Left lung (tissue), 10 donors: Measurements from ENCODE around the gene TWIST2. TPM values are rescaled to one million over a fixed set of nuclear protein-coding genes. Genes with fewer than 3 reads are reported as not detected.

Source experiments
- ATAC-seq: fragments of 200-7000 bp; cut with Tn5 transposase; one replicate; pipeline ENCODE4 v1.9.1; 2020; ENCODE audit warnings: moderate library complexity
- DNase-seq, 4 donors: peaks; one replicate each; pipeline ENCODE4 v3.0.0-alpha.2; 2013 to 2020
- H3K27ac ChIP-seq, 2 donors: fragments of 200-600 bp; sonication (generic) in 1 of 2; one replicate each; pipeline versions ENCODE4 v1.5.0 to v1.8.0; 2020 to 2021
- H3K27me3 ChIP-seq, 2 donors: fragments of 200-600 bp; sonication (generic) in 1 of 2; one replicate each; pipeline versions ENCODE4 v1.5.0 to v1.8.0; 2020 to 2021
- H3K36me3 ChIP-seq, 2 donors: fragments of 200-600 bp; sonication (generic) in 1 of 2; one replicate each; pipeline versions ENCODE4 v1.5.0 to v1.8.0; 2020 to 2021
- H3K4me1 ChIP-seq, 2 donors: fragments of 200-600 bp; one replicate each; pipeline ENCODE4 v1.8.0; 2021
- H3K4me3 ChIP-seq, 2 donors: fragments of 200-600 bp; sonication (generic) in 1 of 2; one replicate each; pipeline versions ENCODE4 v1.5.0 to v1.8.0; 2020 to 2021; ENCODE audit warnings: mild to moderate bottlenecking in 1 of 2
- H3K9me3 ChIP-seq, 2 donors: fragments of 200-600 bp; sonication (generic) in 1 of 2; one replicate each; pipeline versions ENCODE4 v1.5.0 to v1.8.0; 2020 to 2021
- CTCF ChIP-seq, 2 donors: fragments of 200-600 bp; sonication (generic) in 1 of 2; IDR thresholded peaks; one replicate each; pipeline versions ENCODE4 v1.5.0 to v1.8.0; 2021; ENCODE audit warnings: antibody characterized with exemption in 2 of 2
- intact Hi-C, 2 donors: fragments of 100-400 bp; cut with DNase I; formaldehyde crosslinking; loops; one replicate each; pipeline versions ENCODE4 v1.11.2 to v1.14.2; 2022
- polyA plus RNA-seq, 6 donors: library from polyadenylated mRNA; unstranded; fragments of 120-200 nt; gene quantifications; one replicate each; pipeline ENCODE4 v1.2.1, GENCODE V29; 2013; ENCODE audit not compliant: insufficient read length in 6 of 6
- total RNA-seq, 2 donors: library from RNA; stranded (reverse); fragmentation: NEBNext Ultra II Directional; extraction: Animal tissue kit (Norgen Biotek cat#: 25700); gene quantifications; one replicate each; pipeline ENCODE4 v1.2.1, GENCODE V29; 2021
- donor health status: DM: no; HTN: yes; CAD: no.
- donor health status: DM: no; HTN: no; CAD: no.

Gene TWIST2
- total and polyA plus RNA-seq, 8 donors = 4.0 to 12.8 (median 5.3) TPM

DNA sequence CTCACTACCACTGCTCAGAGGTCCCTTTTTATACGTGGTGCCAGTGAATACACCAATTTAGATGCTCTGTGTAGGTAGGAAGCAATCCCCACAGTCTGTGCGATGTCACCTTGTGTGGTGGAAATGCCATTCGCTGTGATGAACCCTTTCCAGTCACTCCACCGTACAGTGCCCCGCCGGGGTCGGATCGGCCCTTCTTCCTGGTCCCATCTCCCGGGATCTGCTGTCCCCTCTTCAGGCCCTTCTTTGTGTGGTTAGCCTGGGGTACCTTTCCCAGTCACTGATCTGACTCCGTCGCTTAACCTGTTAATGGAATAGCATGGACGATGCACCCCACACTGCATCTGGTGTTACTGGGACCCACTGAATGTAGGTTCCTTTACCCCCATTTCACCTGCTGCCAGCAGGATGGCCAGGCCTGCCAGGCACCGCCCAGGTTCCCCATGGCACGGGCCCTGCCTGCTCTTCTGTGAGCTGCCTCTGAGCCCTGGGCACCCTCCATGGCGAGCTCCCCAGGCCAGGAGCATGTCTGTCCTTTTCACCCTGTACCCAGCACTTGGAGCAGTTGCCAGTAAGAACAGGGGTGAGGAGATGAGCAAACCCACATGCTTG lies 18.0 kb downstream of the TWIST2 start:
- no peak for TF ChIP-seq CTCF (IDR thresholded peaks at IDR 0.05)
- H3K4me1 ChIP-seq = peaks cover 20 to 35% of the 10 kb centered on the region in 2 donors
- H3K27ac ChIP-seq = no peak overlapping the region

GRCh38 chr2:238866656-238867277 lies 18.9 kb downstream of the TWIST2 start:
- H3K9me3 ChIP-seq = no peaks in the 10 kb centered on the region
- no peaks in the 10 kb centered on the region for H3K36me3 ChIP-seq
- no peak for ATAC-seq
- intact Hi-C loops = no loop called here
- peaks cover 20 to 35% of the 10 kb centered on the region in 2 donors for H3K4me1 ChIP-seq
- H3K27me3 ChIP-seq = peaks cover 0 to 13% of the 10 kb centered on the region in 2 donors
- no peak overlapping the region for H3K4me3 ChIP-seq
- no peak for TF ChIP-seq CTCF (IDR thresholded peaks at IDR 0.05)
- no peak overlapping the region for H3K27ac ChIP-seq
- peak in 1 of 4 donors; percentile 68 for DNase-seq

More for the DNA sequence above, 18.0 kb downstream of the TWIST2 start:
- H3K9me3 ChIP-seq = no peaks in the 10 kb centered on the region
- intact Hi-C loops = no loop called here
- no peak overlapping the region for H3K4me3 ChIP-seq
- H3K27me3 ChIP-seq = peaks cover 0 to 17% of the 10 kb centered on the region in 2 donors
- ATAC-seq = no peak
- peak in 1 of 4 donors; percentile 48 for DNase-seq
- no peaks in the 10 kb centered on the region for H3K36me3 ChIP-seq

- TF ChIP-seq CTCF (IDR thresholded peaks at IDR 0.05) = no peak
- Histone ChIP-seq H3K9me3 (no peaks in the 10 kb centered on the region), H3K27me3 (peaks cover 0 to 13% of the 10 kb centered on the region in 2 donors), H3K4me1 (peaks cover 20 to 35% of the 10 kb centered on the region in 2 donors), H3K27ac (no peak overlapping the region), H3K36me3 (no peaks in the 10 kb centered on the region), H3K4me3 (no peak overlapping the region)
- DNase-seq = peak in 1 of 4 donors; percentile 71
- intact Hi-C loops = no loop called here
- no peak for ATAC-seq
Measured at GRCh38 chr2:238868067-238868524, 20.2 kb downstream of the TWIST2 start.

- DNase-seq (peak; percentile 60 to 81 (median 78)), ATAC-seq (peak; percentile 76)
- peaks cover 0 to 11% of the 10 kb centered on the region in 2 donors for H3K27me3 ChIP-seq
- no peak for TF ChIP-seq CTCF (IDR thresholded peaks at IDR 0.05)
- intact Hi-C loops = no loop called here
- H3K4me1 ChIP-seq = peaks cover 19 to 31% of the 10 kb centered on the region in 2 donors
- H3K9me3 ChIP-seq = no peaks in the 10 kb centered on the region
- H3K36me3 ChIP-seq = no peaks in the 10 kb centered on the region
- H3K27ac ChIP-seq = peak overlapping the region in 1 of 2 donors; percentile 54
- no peak overlapping the region for H3K4me3 ChIP-seq
Measured at GRCh38 chr2:238868616-238869292, 20.9 kb downstream of the TWIST2 start.
